GM10266 (cell line): Measurements from ENCODE around the gene MXRA5.

Experiments
- DNase-seq: peaks from one replicate; pipeline ENCODE4 v3.0.0; 2012; ENCODE audit errors: extremely low spot score
- TF ChIP-seq, protein P1 (sequence below): IDR thresholded peaks from 2 replicates; pipeline ENCODE4 v1.5.1; 2012; ENCODE audit warnings: mild to moderate bottlenecking, low read depth; ENCODE audit not compliant: control insufficient read depth, insufficient read depth; ENCODE audit errors: missing control alignments

MXRA5 gene, protein sequence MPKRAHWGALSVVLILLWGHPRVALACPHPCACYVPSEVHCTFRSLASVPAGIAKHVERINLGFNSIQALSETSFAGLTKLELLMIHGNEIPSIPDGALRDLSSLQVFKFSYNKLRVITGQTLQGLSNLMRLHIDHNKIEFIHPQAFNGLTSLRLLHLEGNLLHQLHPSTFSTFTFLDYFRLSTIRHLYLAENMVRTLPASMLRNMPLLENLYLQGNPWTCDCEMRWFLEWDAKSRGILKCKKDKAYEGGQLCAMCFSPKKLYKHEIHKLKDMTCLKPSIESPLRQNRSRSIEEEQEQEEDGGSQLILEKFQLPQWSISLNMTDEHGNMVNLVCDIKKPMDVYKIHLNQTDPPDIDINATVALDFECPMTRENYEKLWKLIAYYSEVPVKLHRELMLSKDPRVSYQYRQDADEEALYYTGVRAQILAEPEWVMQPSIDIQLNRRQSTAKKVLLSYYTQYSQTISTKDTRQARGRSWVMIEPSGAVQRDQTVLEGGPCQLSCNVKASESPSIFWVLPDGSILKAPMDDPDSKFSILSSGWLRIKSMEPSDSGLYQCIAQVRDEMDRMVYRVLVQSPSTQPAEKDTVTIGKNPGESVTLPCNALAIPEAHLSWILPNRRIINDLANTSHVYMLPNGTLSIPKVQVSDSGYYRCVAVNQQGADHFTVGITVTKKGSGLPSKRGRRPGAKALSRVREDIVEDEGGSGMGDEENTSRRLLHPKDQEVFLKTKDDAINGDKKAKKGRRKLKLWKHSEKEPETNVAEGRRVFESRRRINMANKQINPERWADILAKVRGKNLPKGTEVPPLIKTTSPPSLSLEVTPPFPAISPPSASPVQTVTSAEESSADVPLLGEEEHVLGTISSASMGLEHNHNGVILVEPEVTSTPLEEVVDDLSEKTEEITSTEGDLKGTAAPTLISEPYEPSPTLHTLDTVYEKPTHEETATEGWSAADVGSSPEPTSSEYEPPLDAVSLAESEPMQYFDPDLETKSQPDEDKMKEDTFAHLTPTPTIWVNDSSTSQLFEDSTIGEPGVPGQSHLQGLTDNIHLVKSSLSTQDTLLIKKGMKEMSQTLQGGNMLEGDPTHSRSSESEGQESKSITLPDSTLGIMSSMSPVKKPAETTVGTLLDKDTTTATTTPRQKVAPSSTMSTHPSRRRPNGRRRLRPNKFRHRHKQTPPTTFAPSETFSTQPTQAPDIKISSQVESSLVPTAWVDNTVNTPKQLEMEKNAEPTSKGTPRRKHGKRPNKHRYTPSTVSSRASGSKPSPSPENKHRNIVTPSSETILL (N-terminal part only)

GRCh38 chrX:3346501-3347259 lies at the start of gene MXRA5:
TSS of gene MXRA5 (minus strand) at chrX:3346652. CDS start at chrX:3343833, 2,819 bp downstream.
- no peak for DNase-seq
- TF ChIP-seq, protein P1, sequence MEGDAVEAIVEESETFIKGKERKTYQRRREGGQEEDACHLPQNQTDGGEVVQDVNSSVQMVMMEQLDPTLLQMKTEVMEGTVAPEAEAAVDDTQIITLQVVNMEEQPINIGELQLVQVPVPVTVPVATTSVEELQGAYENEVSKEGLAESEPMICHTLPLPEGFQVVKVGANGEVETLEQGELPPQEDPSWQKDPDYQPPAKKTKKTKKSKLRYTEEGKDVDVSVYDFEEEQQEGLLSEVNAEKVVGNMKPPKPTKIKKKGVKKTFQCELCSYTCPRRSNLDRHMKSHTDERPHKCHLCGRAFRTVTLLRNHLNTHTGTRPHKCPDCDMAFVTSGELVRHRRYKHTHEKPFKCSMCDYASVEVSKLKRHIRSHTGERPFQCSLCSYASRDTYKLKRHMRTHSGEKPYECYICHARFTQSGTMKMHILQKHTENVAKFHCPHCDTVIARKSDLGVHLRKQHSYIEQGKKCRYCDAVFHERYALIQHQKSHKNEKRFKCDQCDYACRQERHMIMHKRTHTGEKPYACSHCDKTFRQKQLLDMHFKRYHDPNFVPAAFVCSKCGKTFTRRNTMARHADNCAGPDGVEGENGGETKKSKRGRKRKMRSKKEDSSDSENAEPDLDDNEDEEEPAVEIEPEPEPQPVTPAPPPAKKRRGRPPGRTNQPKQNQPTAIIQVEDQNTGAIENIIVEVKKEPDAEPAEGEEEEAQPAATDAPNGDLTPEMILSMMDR: no peak

DNA sequence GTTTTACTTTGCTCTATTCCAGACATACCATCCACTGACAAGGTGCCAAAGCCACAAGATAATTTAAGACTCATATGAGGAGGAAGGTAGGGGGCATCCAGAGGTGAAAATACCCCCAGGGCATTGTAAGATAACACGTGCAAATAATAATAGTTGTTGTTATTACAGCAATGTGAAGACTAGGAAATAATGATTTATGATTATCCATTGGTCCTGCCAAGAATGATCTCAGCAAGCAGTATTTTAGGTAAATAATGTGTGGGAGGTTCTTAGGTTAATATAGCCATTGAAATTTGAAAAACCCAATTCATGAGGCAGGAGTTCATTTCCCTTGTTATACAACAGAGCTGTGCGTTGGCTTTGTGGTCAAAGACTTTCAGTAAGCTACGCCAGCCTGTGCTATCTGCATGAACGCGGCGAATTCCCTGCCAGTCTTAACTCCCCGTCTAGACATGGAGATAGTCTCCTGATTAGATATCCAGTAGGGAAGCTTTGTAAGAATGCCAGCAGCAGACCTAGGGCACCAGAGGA lies 47.2 kb upstream of the MXRA5 start:
- TF ChIP-seq, protein P1: no peak
- no peak for DNase-seq

DNA sequence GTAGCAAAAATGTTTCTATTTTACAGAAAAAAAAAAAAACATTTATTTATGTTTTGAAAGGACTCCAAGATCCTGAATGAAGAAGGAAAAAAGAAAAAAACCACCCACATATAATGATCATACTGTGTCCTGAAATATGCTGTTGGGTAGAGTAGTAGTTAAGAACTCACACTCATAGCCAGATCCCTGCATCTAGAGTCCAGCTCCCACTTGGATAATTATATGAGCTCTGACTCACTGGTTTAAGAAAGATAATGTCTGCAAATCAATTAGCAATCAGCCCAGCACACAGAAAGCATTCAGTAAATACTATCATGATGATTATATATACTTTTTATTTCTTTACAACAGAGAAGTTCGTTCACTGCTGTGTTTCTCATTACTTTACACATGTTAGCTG lies 46.7 kb upstream of the MXRA5 start:
- TF ChIP-seq, protein P1: no peak
- no peak for DNase-seq

- DNase-seq: no peak
- TF ChIP-seq, protein P1: no peak
Measured at GRCh38 chrX:3388457-3388856, 42.0 kb upstream of the MXRA5 start.

GRCh38 chrX:3384327-3384726 lies 37.9 kb upstream of the MXRA5 start:
- TF ChIP-seq, protein P1: no peak
- DNase-seq: no peak

DNA sequence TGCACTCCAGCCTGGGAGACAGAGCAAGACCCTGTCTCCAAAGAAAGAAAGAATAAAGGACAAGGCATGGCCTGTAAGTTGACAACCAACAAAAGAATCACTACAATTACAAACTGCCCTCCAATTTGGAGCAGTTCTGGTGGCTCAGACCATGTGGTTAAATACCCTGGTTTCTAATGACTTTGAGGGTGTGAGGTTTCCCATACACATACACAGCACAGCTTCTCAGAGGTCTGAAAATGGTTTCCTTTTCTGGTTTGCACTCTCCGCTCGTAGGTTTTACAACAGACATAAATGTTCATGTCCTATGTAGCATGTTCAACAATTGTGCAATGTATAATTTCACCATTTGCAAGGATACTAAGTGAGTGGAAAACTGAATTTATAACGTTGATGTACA lies 34.2 kb upstream of the MXRA5 start:
- TF ChIP-seq, protein P1: no peak
- DNase-seq: no peak
